ENCODE data around the gene FOXA3. TPM values are rescaled to one million over a fixed set of nuclear protein-coding genes. Genes with fewer than 3 reads are reported as not detected.

FOXA3 gene
- total and polyA plus RNA-seq, 2 experiments from 2014 or later = 11.1 to 17.5 TPM

GRCh38 chr19:45874620-45874966 lies 10.5 kb downstream of the FOXA3 start (continued):
- no peak for TF ChIP-seq CTCF (conservative IDR thresholded peaks at IDR 0.05; ENCODE audit: low read depth in 2 of 2)
- no peak for TF ChIP-seq EZH2phosphoT487 (IDR thresholded peaks at IDR 0.05; ENCODE audit: unreplicated experiment)

GRCh38 chr19:45876161-45876410 lies 12.0 kb downstream of the FOXA3 start:
- H3K4me3 ChIP-seq = peak overlapping the region; percentile 62
- Mint-ChIP-seq H3K27ac (peak overlapping the region; percentile 10), H3K4me1 (peaks cover 42% of the 10 kb centered on the region), H3K4me3 (peak overlapping the region; percentile 69), H3K9me3 (no peaks in the 10 kb centered on the region), H3K27me3 (ENCODE audit: insufficient read depth, low read depth, poor library complexity) (peaks cover 19% of the 10 kb centered on the region), H3K36me3 (ENCODE audit: low read depth) (peaks cover 17% of the 10 kb centered on the region)
- ATAC-seq = no peak; the same call in 2 of the 3 replicates
- H3F3A ChIP-seq (replicated peaks; ENCODE audit: low read depth) = peaks cover 13% of the 10 kb centered on the region; the same call in 1 of the 2 replicates
- H3K36me3 ChIP-seq (ENCODE audit: insufficient read depth) = no peaks in the 10 kb centered on the region
- H3K4me2 ChIP-seq = peak overlapping the region; percentile 90
- no peaks in the 10 kb centered on the region for H3K27me3 ChIP-seq (ENCODE audit: insufficient read depth)
- no peaks in the 10 kb centered on the region; the same call in 1 of the 2 replicates for H4K20me1 ChIP-seq (replicated peaks; ENCODE audit: insufficient read depth)
- H3K4me1 ChIP-seq (ENCODE audit: insufficient read depth) = peaks cover 9% of the 10 kb centered on the region
- DNase-seq (ENCODE audit: low spot score) = no peak
- H3K9me2 ChIP-seq (ENCODE audit: insufficient read depth) = 0 out of 2 replicates have a peak, but pooled peaks cover 4% of the 10 kb centered on the region
- peak overlapping the region; percentile 66; the same call in 1 of the 2 replicates for H3K27ac ChIP-seq (ENCODE audit: low read depth)
- H2AFZ ChIP-seq = peak overlapping the region; percentile 90
- TF ChIP-seq STAT1 (IDR thresholded peaks at IDR 0.05; ENCODE audit: unreplicated experiment) (no peak), EZH2 (IDR thresholded peaks at IDR 0.05; ENCODE audit: low read depth, unreplicated experiment) (no peak), POLR2AphosphoS5 (IDR thresholded peaks at IDR 0.05; ENCODE audit: low read depth) (no peak), REST (IDR thresholded peaks at IDR 0.05; ENCODE audit: unreplicated experiment) (no peak), ZNF462 (CRISPR knock-in tag; IDR thresholded peaks at IDR 0.05) (no peak)
- TF ChIP-seq, protein P1, sequence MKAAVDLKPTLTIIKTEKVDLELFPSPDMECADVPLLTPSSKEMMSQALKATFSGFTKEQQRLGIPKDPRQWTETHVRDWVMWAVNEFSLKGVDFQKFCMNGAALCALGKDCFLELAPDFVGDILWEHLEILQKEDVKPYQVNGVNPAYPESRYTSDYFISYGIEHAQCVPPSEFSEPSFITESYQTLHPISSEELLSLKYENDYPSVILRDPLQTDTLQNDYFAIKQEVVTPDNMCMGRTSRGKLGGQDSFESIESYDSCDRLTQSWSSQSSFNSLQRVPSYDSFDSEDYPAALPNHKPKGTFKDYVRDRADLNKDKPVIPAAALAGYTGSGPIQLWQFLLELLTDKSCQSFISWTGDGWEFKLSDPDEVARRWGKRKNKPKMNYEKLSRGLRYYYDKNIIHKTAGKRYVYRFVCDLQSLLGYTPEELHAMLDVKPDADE (IDR thresholded peaks at IDR 0.05) = no peak
- H3K79me2 ChIP-seq (replicated peaks; ENCODE audit: insufficient read depth) = no peaks in the 10 kb centered on the region
